Heart left ventricle (tissue), 16 donors: ENCODE results near the gene FER1L5. TPM values are rescaled to one million over a fixed set of nuclear protein-coding genes. Genes with fewer than 3 reads are reported as not detected.
A peak's percentile ranks its signal among the peaks of the same experiment; 100 is the strongest.

Experiments used
- ATAC-seq, 4 donors: fragments of 200-7000 bp; cut with Tn5 transposase; one replicate each; pipeline ENCODE4 v1.9.1; 2020 to 2022; ENCODE audit warnings: moderate library complexity in 4 of 4, mild to moderate bottlenecking in 3 of 4, moderate number of reproducible peaks in 1 of 4
- DNase-seq, 5 donors: peaks; one replicate each; pipeline ENCODE4 v3.0.0-alpha.2; 2020
- H3K27ac ChIP-seq, 12 donors: fragments of 200-600 bp; sonication (generic) in 4 of 12; one replicate each; pipeline versions ENCODE4 v1.5.0 to v1.8.0; 2016 to 2022; ENCODE audit warnings: mild to moderate bottlenecking in 2 of 12
- H3K27me3 ChIP-seq, 9 donors: fragments of 200-600 bp; sonication (generic) in 2 of 9; one replicate each; pipeline versions ENCODE4 v1.5.1 to v1.8.0; 2016 to 2022; ENCODE audit warnings: mild to moderate bottlenecking in 3 of 9
- H3K36me3 ChIP-seq, 9 donors: fragments of 200-600 bp; sonication (generic) in 2 of 9; one replicate each; pipeline versions ENCODE4 v1.5.0 to v1.8.0; 2018 to 2022; ENCODE audit warnings: mild to moderate bottlenecking in 2 of 9
- H3K4me1 ChIP-seq, 12 donors: fragments of 200-600 bp; sonication (generic) in 4 of 12; one replicate each; pipeline versions ENCODE4 v1.5.0 to v1.8.0; 2016 to 2022; ENCODE audit warnings: mild to moderate bottlenecking in 3 of 12
- H3K4me3 ChIP-seq, 12 donors: fragments of 200-600 bp; sonication (generic) in 4 of 12; one replicate each; pipeline versions ENCODE4 v1.5.0 to v1.8.0; 2017 to 2022; ENCODE audit warnings: mild to moderate bottlenecking in 9 of 12, moderate library complexity in 4 of 12
- H3K9me3 ChIP-seq, 12 donors: fragments of 200-600 bp; sonication (generic) in 4 of 12; one replicate each; pipeline versions ENCODE4 v1.5.0 to v1.8.0; 2016 to 2022; ENCODE audit warnings: mild to moderate bottlenecking in 1 of 12
- POLR2A ChIP-seq, 2 donors: fragments of 450-650 bp; IDR thresholded peaks; one replicate each; pipeline ENCODE4 v1.6.1; 2017; ENCODE audit warnings: antibody characterized with exemption in 2 of 2, mild to moderate bottlenecking in 2 of 2, moderate library complexity in 2 of 2
- WGBS, 4 donors: extraction: QIAGEN DNeasy Blood & Tissue Kit in 2 of 4; methylation state at CpG; one replicate each; pipeline versions ENCODE4 v1.1.5 to v1.1.7; 2013 to 2018; 5-methylcytosine and 5-hydroxymethylcytosine counted together
- intact Hi-C, 10 donors: fragments of 100-400 bp; cut with DNase I; formaldehyde crosslinking; loops; one replicate each; pipeline versions ENCODE4 v1.11.1 to v1.14.2; 2022
- polyA plus RNA-seq, 2 donors: library from polyadenylated mRNA; stranded (reverse); fragments of 200-250 nt; gene quantifications; one replicate each; pipeline ENCODE4 v1.2.3, GENCODE V29; 2013
- total RNA-seq, 9 donors: library from RNA; depleted of rRNA in 2 of 9; stranded (reverse); fragments of >200 nt in 2 of 9; fragmentation: NEBNext Ultra II Directional in 3 of 9; extraction: Animal tissue kit (Norgen Biotek cat#: 25700) in 3 of 9; gene quantifications; one replicate each; pipeline versions ENCODE4 v1.1.0 to v1.2.4, GENCODE V29; 2016 to 2023
- TF ChIP-seq, protein P1 (sequence below), 12 donors: fragments of 200-600 bp; sonication (generic) in 4 of 12; IDR thresholded peaks; one replicate each; pipeline versions ENCODE4 v1.5.0 to v1.8.0; 2018 to 2022; ENCODE audit warnings: antibody characterized with exemption in 12 of 12, mild to moderate bottlenecking in 5 of 12
- donor health status: ischemic (EF 13 %, LVEDD 7.1; RV severe dilation, severe dysfunction).
- donor health status: healthy with polysubstance abuse.
- donor health status: DM: no; HTN: yes; CAD: no.
- donor health status: DM: no; HTN: no; CAD: no.
- donor health status: ischemic (EF 25% LVEDD 6.9; RV normal size, moderate dysfunction).
- donor health status: ischemic (EF 25% LVEDD 5.7; RV mildly dilated, moderate dysfunction).
- donor health status: healthy.
- donor health status: DM: yes; HTN: yes; CAD: no.
- donor health status: ischemic (EF 35%, LVEDD 5.7; RV mildly dilated, moderate dysfunction).
- donor health status: nonischemic (EF 11% LVEDD 7.7; RV severe dilation, severe dysfunction).
- donor health status: DM: yes; HTN: yes; CAD: no.
- donor health status: PGD.
- donor health status: ischemic (EF 29% LVEDD 5.4; RV normal size, mild dysfunction).
- donor health status: nonischemic (EF 23%, LVEDD 6.1; RV moderate dilation, normal function).

Gene FER1L5
- total and polyA plus RNA-seq, 11 donors = 0.01 to 0.15 (median 0.07) TPM; not detected in 7

DNA sequence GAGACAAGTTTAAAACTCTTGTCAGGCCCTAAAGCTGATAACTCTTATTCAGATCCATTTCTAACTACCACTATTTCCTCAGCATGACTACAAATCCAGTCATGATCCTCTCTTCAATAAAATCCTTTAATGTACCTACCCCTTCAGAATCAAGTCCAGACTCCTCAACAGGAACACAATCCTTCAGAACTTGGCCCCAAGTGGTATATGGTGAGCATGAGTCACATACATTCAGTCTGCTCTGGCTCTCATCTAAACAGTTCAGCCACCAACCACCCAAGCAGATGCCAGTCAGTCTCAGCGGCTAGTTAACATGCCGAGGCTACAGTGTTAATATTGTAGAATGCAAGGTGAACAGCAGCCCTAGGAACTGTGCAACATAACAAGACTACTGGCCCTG lies 87.6 kb downstream of the FER1L5 start:
- 87 to 93% (median 92%) methylated on average over 2 of the region's 2 CpGs for WGBS, 4 donors
- Histone ChIP-seq H3K4me3 (no peak overlapping the region), H3K27ac (no peak overlapping the region), H3K27me3 (no peaks in the 10 kb centered on the region), H3K36me3 (peaks cover 0 to 99% (median 88%) of the 10 kb centered on the region in 9 donors), H3K4me1 (peaks cover 0 to 30% (median 11%) of the 10 kb centered on the region in 12 donors), H3K9me3 (no peaks in the 10 kb centered on the region)
- no peak for ATAC-seq
- DNase-seq = no peak
- TF ChIP-seq, protein P1, sequence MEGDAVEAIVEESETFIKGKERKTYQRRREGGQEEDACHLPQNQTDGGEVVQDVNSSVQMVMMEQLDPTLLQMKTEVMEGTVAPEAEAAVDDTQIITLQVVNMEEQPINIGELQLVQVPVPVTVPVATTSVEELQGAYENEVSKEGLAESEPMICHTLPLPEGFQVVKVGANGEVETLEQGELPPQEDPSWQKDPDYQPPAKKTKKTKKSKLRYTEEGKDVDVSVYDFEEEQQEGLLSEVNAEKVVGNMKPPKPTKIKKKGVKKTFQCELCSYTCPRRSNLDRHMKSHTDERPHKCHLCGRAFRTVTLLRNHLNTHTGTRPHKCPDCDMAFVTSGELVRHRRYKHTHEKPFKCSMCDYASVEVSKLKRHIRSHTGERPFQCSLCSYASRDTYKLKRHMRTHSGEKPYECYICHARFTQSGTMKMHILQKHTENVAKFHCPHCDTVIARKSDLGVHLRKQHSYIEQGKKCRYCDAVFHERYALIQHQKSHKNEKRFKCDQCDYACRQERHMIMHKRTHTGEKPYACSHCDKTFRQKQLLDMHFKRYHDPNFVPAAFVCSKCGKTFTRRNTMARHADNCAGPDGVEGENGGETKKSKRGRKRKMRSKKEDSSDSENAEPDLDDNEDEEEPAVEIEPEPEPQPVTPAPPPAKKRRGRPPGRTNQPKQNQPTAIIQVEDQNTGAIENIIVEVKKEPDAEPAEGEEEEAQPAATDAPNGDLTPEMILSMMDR (IDR thresholded peaks at IDR 0.05) = no peak
- TF ChIP-seq POLR2A (IDR thresholded peaks at IDR 0.05) = no peak
- intact Hi-C loops = loop anchor here in 7 of 10 donors (10.0 kb wide), 2 partner anchors 85 to 95 kb away; partner anchors contain the start of genes KANSL3 (in 4 of the 7) and FER1L5 (in 3 of the 7)

- H3K36me3 ChIP-seq = peaks cover 0 to 82% (median 71%) of the 10 kb centered on the region in 9 donors
- no peak overlapping the region for H3K4me3 ChIP-seq
- WGBS, 4 donors = 61 to 73% (median 68%) methylated on average over 3 of the region's 3 CpGs
- peaks cover 0 to 57% (median 28%) of the 10 kb centered on the region in 12 donors for H3K4me1 ChIP-seq
- DNase-seq (no peak), ATAC-seq (peak in 3 of 4 donors; percentile 41 to 72 (median 68))
- H3K27me3 ChIP-seq = no peaks in the 10 kb centered on the region
- no peaks in the 10 kb centered on the region for H3K9me3 ChIP-seq
- intact Hi-C loops = loop anchor here in 7 of 10 donors (10.0 kb wide), 2 partner anchors 89 to 99 kb away; partner anchors contain the start of genes KANSL3 (in 4 of the 7) and FER1L5 (in 3 of the 7)
- peak overlapping the region in 3 of 12 donors; percentile 8 to 21 (median 15) for H3K27ac ChIP-seq
- no peak for TF ChIP-seq POLR2A (IDR thresholded peaks at IDR 0.05)
- TF ChIP-seq, protein P1 (IDR thresholded peaks at IDR 0.05) = no peak
Observed at GRCh38 chr2:96733931-96734330, 91.4 kb downstream of the FER1L5 start.

GRCh38 chr2:96734880-96735583 lies 92.5 kb downstream of the FER1L5 start:
- no peaks in the 10 kb centered on the region for H3K27me3 ChIP-seq
- no peak for DNase-seq
- intact Hi-C loops = loop anchor here in 9 of 10 donors (5.0 to 10.0 kb wide), 4 partner anchors 90 to 227 kb away; partner anchors contain the start of genes KANSL3 (in 6 of the 9) and FER1L5 (in 3 of the 9)
- no peak overlapping the region for H3K4me3 ChIP-seq
- 67 to 83% (median 76%) methylated on average over 8 of the region's 8 CpGs for WGBS, 4 donors
- H3K9me3 ChIP-seq = no peaks in the 10 kb centered on the region
- peak overlapping the region in 1 of 12 donors; percentile 9 for H3K27ac ChIP-seq
- TF ChIP-seq, protein P1 (IDR thresholded peaks at IDR 0.05) = no peak
- TF ChIP-seq POLR2A (IDR thresholded peaks at IDR 0.05) = no peak
- ATAC-seq = no peak
- H3K4me1 ChIP-seq = peaks cover 0 to 52% (median 33%) of the 10 kb centered on the region in 12 donors
- peaks cover 0 to 71% (median 61%) of the 10 kb centered on the region in 9 donors for H3K36me3 ChIP-seq

- H3K36me3 ChIP-seq = peaks cover 0 to 49% (median 39%) of the 10 kb centered on the region in 9 donors
- intact Hi-C loops = loop anchor here in 9 of 10 donors (5.0 to 10.0 kb wide), 4 partner anchors 92 to 225 kb away; partner anchors contain the start of genes KANSL3 (in 6 of the 9) and FER1L5 (in 3 of the 9)
- no peak for DNase-seq
- no peak for TF ChIP-seq POLR2A (IDR thresholded peaks at IDR 0.05)
- TF ChIP-seq, protein P1 (IDR thresholded peaks at IDR 0.05) = no peak
- H3K4me1 ChIP-seq = peaks cover 0 to 52% (median 37%) of the 10 kb centered on the region in 12 donors
- no peak for ATAC-seq
- 63 to 85% (median 74%) methylated on average over 2 of the region's 2 CpGs for WGBS, 4 donors
- no peak overlapping the region for H3K4me3 ChIP-seq
- no peaks in the 10 kb centered on the region for H3K27me3 ChIP-seq
- no peaks in the 10 kb centered on the region for H3K9me3 ChIP-seq
- H3K27ac ChIP-seq = no peak overlapping the region
Observed at GRCh38 chr2:96737251-96737650, 94.7 kb downstream of the FER1L5 start.
